ENCODE results near the gene ISM1.

The ISM1 gene

GRCh38 chr20:13212750-13213149 lies 8.3 kb upstream of the ISM1 start:
- Histone ChIP-seq H3K27ac (ENCODE audit: low read depth, low read length) (no peak overlapping the region), H3F3A (ENCODE audit: control insufficient read depth, insufficient read depth) (no peaks in the 10 kb centered on the region), H3K36me3 (ENCODE audit: control insufficient read depth, low read length) (no peaks in the 10 kb centered on the region), H3K4me1 (ENCODE audit: control insufficient read depth, low read length) (no peaks in the 10 kb centered on the region), H3K9me2 (replicated peaks; ENCODE audit: control insufficient read depth, low read length) (no peaks in the 10 kb centered on the region), H3K9me3 (ENCODE audit: control insufficient read depth, insufficient read depth, low read length) (no peaks in the 10 kb centered on the region), H3K27me3 (ENCODE audit: control insufficient read depth, low read length) (0 out of 2 replicates have a peak, but pooled peaks cover 6% of the 10 kb centered on the region), H3K4me3 (ENCODE audit: low read length) (no peak overlapping the region), H3K4me2 (ENCODE audit: low read length) (no peak overlapping the region), H4K20me1 (ENCODE audit: control insufficient read depth, insufficient read depth, low read depth, low read length) (no peaks in the 10 kb centered on the region), H3K79me2 (ENCODE audit: control insufficient read depth, low read length) (no peaks in the 10 kb centered on the region)
- no peak for TF ChIP-seq CTCF (IDR thresholded peaks at IDR 0.05; ENCODE audit: low read depth, low read length, poor library complexity, severe bottlenecking)
- TF ChIP-seq EZH2phosphoT487 (IDR thresholded peaks at IDR 0.05; ENCODE audit: borderline replicate concordance, low read length), result no peak

- Histone ChIP-seq H3K4me1 (ENCODE audit: control insufficient read depth, low read length) (no peaks in the 10 kb centered on the region), H3K27me3 (ENCODE audit: control insufficient read depth, low read length) (0 out of 2 replicates have a peak, but pooled peaks cover 6% of the 10 kb centered on the region), H3K27ac (ENCODE audit: low read depth, low read length) (no peak overlapping the region), H3K36me3 (ENCODE audit: control insufficient read depth, low read length) (no peaks in the 10 kb centered on the region), H4K20me1 (ENCODE audit: control insufficient read depth, insufficient read depth, low read depth, low read length) (no peaks in the 10 kb centered on the region), H3K9me2 (replicated peaks; ENCODE audit: control insufficient read depth, low read length) (no peaks in the 10 kb centered on the region), H3K79me2 (ENCODE audit: control insufficient read depth, low read length) (no peaks in the 10 kb centered on the region), H3K9me3 (ENCODE audit: control insufficient read depth, insufficient read depth, low read length) (no peaks in the 10 kb centered on the region), H3F3A (ENCODE audit: control insufficient read depth, insufficient read depth) (no peaks in the 10 kb centered on the region), H3K4me3 (ENCODE audit: low read length) (no peak overlapping the region), H3K4me2 (ENCODE audit: low read length) (no peak overlapping the region)
- TF ChIP-seq EZH2phosphoT487 (IDR thresholded peaks at IDR 0.05; ENCODE audit: borderline replicate concordance, low read length), result no peak
- no peak for TF ChIP-seq CTCF (IDR thresholded peaks at IDR 0.05; ENCODE audit: low read depth, low read length, poor library complexity, severe bottlenecking)
These were observed 7.7 kb upstream of the ISM1 start for GRCh38 chr20:13213335-13213734.

GRCh38 chr20:13216533-13216932 lies 4.5 kb upstream of the ISM1 start:
- Histone ChIP-seq H3K27ac (ENCODE audit: low read depth, low read length) (no peak overlapping the region), H3K4me2 (ENCODE audit: low read length) (no peak overlapping the region), H3K9me2 (replicated peaks; ENCODE audit: control insufficient read depth, low read length) (no peaks in the 10 kb centered on the region), H3K36me3 (ENCODE audit: control insufficient read depth, low read length) (no peaks in the 10 kb centered on the region), H3K9me3 (ENCODE audit: control insufficient read depth, insufficient read depth, low read length) (no peaks in the 10 kb centered on the region), H4K20me1 (ENCODE audit: control insufficient read depth, insufficient read depth, low read depth, low read length) (no peaks in the 10 kb centered on the region), H3K27me3 (ENCODE audit: control insufficient read depth, low read length) (0 out of 2 replicates have a peak, but pooled peaks cover 6% of the 10 kb centered on the region), H3K4me1 (ENCODE audit: control insufficient read depth, low read length) (no peaks in the 10 kb centered on the region), H3F3A (ENCODE audit: control insufficient read depth, insufficient read depth) (no peaks in the 10 kb centered on the region), H3K79me2 (ENCODE audit: control insufficient read depth, low read length) (no peaks in the 10 kb centered on the region), H3K4me3 (ENCODE audit: low read length) (no peak overlapping the region)
- TF ChIP-seq EZH2phosphoT487 (IDR thresholded peaks at IDR 0.05; ENCODE audit: borderline replicate concordance, low read length) (no peak), CTCF (IDR thresholded peaks at IDR 0.05; ENCODE audit: low read depth, low read length, poor library complexity, severe bottlenecking) (no peak)

Data from DOHH2 (cell line).